HUES6 (cell line): Measurements from ENCODE around the gene AK4.

Experiments
- H3K27ac ChIP-seq: 2 replicates; pipeline ENCODE4 v1.7.0; 2013; ENCODE audit warnings: low read depth, mild to moderate bottlenecking, low read length, inconsistent platforms
- H3K27me3 ChIP-seq: 2 replicates; pipeline ENCODE4 v1.6.1; 2013; ENCODE audit warnings: low read length; ENCODE audit not compliant: control insufficient read depth, insufficient read depth
- H3K36me3 ChIP-seq: 2 replicates; pipeline ENCODE4 v1.6.1; 2013; ENCODE audit warnings: low read length; ENCODE audit not compliant: control insufficient read depth, insufficient read depth
- H3K4me1 ChIP-seq: 2 replicates; pipeline ENCODE4 v1.6.1; 2013; ENCODE audit warnings: low read length; ENCODE audit not compliant: control insufficient read depth, insufficient read depth
- H3K4me3 ChIP-seq: 2 replicates; pipeline ENCODE4 v1.5.1; 2013; ENCODE audit warnings: low read depth, low read length
- H3K9ac ChIP-seq: one replicate; pipeline ENCODE4 v1.6.1; 2013; ENCODE audit warnings: mild to moderate bottlenecking, low read length
- H3K9me3 ChIP-seq: 2 replicates; pipeline ENCODE4 v1.6.1; 2013; ENCODE audit warnings: low read depth, low read length; ENCODE audit not compliant: control insufficient read depth, insufficient read depth

The AK4 gene

DNA sequence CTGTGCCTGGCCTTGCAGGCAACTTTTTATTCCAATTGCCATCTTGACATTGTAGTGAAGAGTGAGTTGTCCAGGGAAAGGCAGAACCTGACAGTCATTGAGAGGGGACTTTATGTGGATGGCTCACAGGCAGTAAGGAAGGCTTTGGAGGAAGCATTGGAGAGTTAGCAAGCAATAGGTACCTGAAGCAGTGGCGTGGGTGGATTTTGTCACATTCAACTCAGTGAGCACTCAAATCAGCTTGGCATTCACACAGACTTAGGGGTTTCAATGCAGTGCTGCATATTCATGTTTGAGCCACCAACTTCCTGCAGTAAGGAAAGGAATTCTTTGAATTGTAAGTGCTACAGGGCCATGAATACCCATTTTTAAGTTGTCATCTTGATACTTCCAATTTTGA is 69.0 kb downstream of the AK4 start:
- no peaks in the 10 kb centered on the region for H3K9me3 ChIP-seq

DNA sequence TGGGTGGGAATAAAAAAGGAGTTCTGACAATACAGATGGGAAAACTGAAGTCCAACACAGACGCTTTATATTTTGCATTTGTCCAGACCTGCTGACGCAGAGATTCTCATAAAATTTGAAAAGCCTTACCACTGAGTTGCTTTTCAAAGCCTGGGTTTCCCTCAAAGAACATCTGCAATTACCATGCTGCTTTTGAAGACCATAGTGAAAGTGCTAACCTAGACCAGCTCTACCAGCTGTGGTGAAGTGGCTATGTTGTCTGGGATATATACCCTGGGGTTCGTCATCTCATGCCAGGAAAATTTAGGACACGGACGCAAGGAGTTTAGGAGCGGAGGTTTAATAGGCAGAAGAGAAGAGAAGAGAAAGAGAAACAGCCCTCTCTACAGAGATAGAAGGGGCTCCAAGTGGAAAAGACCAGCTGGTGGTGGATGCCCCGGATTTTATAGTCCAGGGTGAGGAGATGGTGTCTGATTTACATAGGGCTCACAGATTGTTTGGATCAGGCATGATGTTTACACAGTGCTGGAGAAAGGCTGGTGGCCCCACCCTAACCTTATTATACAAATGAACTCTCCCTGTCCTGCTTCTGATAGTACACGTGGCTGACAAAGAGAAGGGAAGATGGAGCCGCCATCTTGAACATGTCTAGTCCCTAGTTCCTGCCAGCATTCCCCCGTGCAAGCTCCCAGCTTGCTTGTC is 73.8 kb downstream of the AK4 start:
- no peak overlapping the region for H3K4me3 ChIP-seq
- H3K27me3 ChIP-seq = no peaks in the 10 kb centered on the region
- H3K9me3 ChIP-seq = no peaks in the 10 kb centered on the region
- H3K36me3 ChIP-seq = peaks cover 29% of the 10 kb centered on the region
- 0 out of 2 replicates have a peak overlapping the region, but pooled peaks have one; percentile 15 for H3K27ac ChIP-seq
- peaks cover 4% of the 10 kb centered on the region; the same call in 1 of the 2 replicates for H3K4me1 ChIP-seq
- H3K9ac ChIP-seq = no peak overlapping the region

More for the DNA sequence above, 69.0 kb downstream of the AK4 start:
- no peak overlapping the region for H3K9ac ChIP-seq
- H3K27me3 ChIP-seq = no peaks in the 10 kb centered on the region
- H3K36me3 ChIP-seq = peaks cover 12% of the 10 kb centered on the region
- H3K4me3 ChIP-seq = no peak overlapping the region
- H3K4me1 ChIP-seq = peaks cover 6% of the 10 kb centered on the region; the same call in 1 of the 2 replicates
- no peak overlapping the region for H3K27ac ChIP-seq

DNA sequence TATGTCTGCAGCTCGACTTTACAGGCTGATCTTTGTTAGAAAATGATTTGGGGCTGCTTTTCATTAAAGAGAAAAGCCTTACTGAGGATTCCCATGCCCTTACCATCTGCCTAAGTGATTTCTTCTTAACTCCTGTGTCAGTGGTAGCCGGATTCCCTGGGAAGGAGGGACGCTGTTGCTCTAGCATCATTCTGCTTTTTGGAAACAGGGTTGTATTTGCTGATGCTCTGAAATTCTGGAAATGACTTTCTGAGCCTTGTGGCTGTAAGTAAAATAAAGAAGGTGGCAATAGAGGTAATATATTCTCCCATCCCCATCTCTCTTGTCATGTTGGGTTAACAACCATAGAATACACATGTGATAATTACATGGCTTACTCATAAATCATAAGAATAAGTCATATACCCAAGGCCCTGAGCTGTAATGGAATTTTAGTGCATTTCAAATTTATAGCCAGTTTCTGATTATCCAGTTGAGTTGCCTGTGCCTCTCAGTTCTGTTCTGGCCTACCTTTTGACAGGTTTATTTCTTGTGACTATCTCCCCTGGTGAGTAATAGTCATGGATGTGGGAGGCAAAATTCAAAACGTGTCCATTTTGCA is 74.4 kb downstream of the AK4 start:
- Histone ChIP-seq H3K9ac (no peak overlapping the region), H3K36me3 (peaks cover 29% of the 10 kb centered on the region), H3K27ac (no peak overlapping the region), H3K4me1 (no peaks in the 10 kb centered on the region), H3K27me3 (no peaks in the 10 kb centered on the region), H3K4me3 (no peak overlapping the region), H3K9me3 (no peaks in the 10 kb centered on the region)

DNA sequence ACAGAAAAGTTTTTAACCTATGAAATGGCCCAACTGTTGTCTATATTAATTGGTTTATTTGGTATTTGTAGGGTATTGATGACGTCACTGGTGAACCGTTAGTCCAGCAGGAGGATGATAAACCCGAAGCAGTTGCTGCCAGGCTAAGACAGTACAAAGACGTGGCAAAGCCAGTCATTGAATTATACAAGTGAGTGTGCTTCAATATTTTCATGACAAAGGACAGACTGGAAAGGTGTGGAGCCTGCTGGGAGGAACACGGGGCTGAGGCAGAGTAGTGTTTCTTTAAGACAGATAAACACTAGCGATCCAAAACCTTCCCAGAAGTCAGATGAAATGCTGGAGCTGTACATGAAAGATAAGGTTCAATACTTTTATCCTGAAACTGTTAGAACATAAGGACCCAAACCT is 76.7 kb downstream of the AK4 start:
- Histone ChIP-seq H3K4me1 (no peaks in the 10 kb centered on the region), H3K36me3 (peaks cover 29% of the 10 kb centered on the region), H3K9ac (no peak overlapping the region)

DNA sequence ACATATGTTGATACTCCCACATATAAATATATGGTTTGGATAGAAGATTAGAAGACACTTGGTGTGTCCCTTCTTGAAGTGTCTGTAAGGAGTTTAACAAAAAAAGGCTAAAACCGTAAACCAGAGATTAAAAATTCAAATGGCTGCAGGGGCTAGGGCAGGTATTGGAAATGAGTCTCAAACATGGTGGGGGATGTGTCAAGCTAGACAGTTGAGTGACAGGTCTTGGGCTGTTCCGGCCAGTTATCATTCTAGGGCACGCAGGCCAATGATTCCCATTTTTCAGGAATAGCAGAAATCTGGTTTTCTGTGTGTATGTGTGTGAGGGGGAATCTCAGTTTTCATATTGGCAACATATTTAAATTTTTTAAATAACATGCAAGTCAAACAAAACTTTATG is 77.2 kb downstream of the AK4 start:
- Histone ChIP-seq H3K9ac (no peak overlapping the region), H3K36me3 (peaks cover 25% of the 10 kb centered on the region), H3K27ac (no peak overlapping the region), H3K4me3 (no peak overlapping the region), H3K27me3 (no peaks in the 10 kb centered on the region), H3K9me3 (no peaks in the 10 kb centered on the region), H3K4me1 (no peaks in the 10 kb centered on the region)

More for the DNA sequence above, 76.7 kb downstream of the AK4 start:
- no peaks in the 10 kb centered on the region for H3K27me3 ChIP-seq
- H3K27ac ChIP-seq = no peak overlapping the region
- no peak overlapping the region for H3K4me3 ChIP-seq
- H3K9me3 ChIP-seq = no peaks in the 10 kb centered on the region

DNA sequence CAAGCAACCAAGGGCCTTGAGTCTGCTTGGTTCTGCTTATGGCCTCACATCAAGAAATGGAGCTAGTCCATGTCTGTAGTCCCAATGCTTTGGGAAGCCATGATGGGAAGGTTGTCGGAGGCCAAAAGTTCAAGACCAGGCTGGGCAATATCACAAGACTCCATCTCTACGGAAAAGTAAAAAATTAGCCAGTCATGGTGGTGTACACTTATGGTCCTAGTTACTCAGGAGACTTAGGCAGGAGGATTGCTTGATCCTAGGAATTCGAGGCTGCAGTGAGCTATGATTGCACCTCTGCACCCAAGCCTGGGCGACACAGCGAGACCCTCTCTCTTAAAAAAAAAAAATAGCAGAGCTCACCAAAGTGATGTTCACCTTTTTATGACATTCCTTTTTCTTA is 81.2 kb downstream of the AK4 start:
- no peaks in the 10 kb centered on the region for H3K4me1 ChIP-seq
- H3K9ac ChIP-seq = no peak overlapping the region

DNA sequence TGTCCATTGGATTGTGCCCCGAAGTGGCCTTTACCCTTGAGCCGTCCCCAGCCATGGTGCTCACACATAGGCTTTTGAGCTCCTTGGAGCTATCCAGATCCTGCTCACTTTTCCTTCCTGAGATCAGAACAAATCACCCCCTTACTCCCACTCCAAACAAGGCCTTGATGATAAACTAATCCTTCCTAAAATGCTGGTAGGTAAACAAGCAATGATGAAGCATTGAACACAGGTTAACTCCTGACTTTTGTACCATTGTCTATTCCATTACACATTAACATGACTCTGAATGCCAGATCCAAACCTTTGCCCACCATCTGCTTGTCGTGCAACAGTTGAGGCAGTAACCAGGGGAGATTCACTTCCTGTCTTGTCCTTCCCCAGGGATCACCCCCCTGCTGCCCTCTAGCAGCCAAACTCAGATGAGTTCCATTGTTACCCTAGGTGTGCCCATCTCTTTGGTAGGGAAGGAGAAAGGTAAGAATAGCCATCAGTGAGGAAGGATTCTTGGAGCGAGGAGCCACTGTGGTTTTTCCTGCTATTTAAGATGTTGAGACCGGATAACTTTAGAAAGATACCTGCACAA is 81.8 kb downstream of the AK4 start:
- Histone ChIP-seq H3K36me3 (peaks cover 16% of the 10 kb centered on the region), H3K27ac (no peak overlapping the region), H3K9ac (no peak overlapping the region), H3K4me3 (no peak overlapping the region), H3K9me3 (no peaks in the 10 kb centered on the region), H3K4me1 (no peaks in the 10 kb centered on the region), H3K27me3 (no peaks in the 10 kb centered on the region)

More for the DNA sequence above, 81.2 kb downstream of the AK4 start:
- H3K9me3 ChIP-seq = no peaks in the 10 kb centered on the region
- H3K4me3 ChIP-seq = no peak overlapping the region
- H3K27ac ChIP-seq = no peak overlapping the region
- peaks cover 19% of the 10 kb centered on the region for H3K36me3 ChIP-seq
- no peaks in the 10 kb centered on the region for H3K27me3 ChIP-seq

DNA sequence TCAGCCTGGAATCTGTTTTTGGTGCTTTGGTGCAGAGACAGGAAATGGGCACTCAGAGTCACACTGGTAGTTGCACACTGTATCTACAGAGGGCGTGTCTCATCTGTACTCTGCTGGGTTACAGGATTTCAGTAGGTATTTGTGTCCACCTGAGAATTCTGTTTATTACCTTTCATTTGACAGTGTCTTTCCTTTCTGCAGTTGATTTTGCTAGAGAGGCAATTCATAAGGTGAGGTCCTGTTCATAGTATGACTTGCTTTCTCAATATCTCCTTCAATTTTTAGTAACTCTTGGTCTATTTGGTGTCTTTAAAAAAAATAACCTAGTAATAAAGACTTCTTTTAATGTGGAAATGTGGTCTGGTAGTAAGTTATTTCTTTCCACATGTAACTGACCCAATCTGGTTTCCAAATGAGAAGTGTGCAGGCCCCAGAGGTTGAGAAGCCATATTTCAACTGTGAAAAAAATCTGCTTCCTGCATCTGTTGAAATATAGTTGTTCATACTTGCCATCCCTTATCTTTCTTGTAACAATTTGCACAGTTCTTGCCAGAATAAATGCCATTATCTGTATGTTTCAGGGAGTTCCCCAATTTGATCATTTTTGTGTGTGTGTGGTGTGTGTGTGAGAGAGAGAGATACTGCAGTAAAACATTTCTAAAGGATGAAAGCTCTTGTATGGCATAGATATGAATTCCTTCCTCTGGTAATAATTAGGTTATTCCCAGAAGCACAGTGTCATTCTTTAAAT is 82.9 kb downstream of the AK4 start:
- Histone ChIP-seq H3K4me3 (no peak overlapping the region), H3K4me1 (no peaks in the 10 kb centered on the region), H3K9ac (no peak overlapping the region), H3K27ac (no peak overlapping the region), H3K36me3 (peaks cover 6% of the 10 kb centered on the region; the same call in 1 of the 2 replicates), H3K27me3 (no peaks in the 10 kb centered on the region), H3K9me3 (no peaks in the 10 kb centered on the region)

DNA sequence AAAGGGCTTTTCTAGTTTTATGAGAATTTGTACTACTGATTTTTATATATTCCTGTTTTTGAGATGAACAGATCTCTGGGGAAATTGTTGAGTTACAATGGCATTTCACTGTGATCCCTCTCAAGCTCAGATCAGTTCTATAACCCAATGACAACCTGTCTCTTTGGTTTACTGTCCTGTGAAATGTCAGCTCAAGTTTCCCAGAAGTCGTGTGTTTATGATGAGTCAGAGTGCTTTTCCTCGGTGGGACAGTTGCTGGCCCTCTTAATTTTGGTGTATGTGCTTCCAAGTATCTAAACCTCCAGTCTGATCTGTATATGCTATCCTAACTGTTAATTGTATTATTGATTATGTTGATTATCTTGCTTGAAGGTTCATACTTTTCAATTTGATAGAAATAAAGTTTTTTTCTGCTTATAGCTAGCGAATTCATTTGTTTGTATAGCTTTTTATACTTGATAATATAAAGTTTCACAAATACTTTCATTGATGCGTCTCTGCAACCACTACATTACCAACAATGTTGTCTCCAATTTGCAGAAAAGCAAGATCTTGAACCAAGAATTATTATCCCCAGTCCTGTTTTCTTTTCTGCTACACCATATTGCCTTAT is 83.8 kb downstream of the AK4 start:
- Histone ChIP-seq H3K9ac (no peak overlapping the region), H3K9me3 (no peaks in the 10 kb centered on the region), H3K27ac (no peak overlapping the region), H3K36me3 (peaks cover 6% of the 10 kb centered on the region; the same call in 1 of the 2 replicates), H3K4me1 (no peaks in the 10 kb centered on the region), H3K4me3 (no peak overlapping the region), H3K27me3 (no peaks in the 10 kb centered on the region)

DNA sequence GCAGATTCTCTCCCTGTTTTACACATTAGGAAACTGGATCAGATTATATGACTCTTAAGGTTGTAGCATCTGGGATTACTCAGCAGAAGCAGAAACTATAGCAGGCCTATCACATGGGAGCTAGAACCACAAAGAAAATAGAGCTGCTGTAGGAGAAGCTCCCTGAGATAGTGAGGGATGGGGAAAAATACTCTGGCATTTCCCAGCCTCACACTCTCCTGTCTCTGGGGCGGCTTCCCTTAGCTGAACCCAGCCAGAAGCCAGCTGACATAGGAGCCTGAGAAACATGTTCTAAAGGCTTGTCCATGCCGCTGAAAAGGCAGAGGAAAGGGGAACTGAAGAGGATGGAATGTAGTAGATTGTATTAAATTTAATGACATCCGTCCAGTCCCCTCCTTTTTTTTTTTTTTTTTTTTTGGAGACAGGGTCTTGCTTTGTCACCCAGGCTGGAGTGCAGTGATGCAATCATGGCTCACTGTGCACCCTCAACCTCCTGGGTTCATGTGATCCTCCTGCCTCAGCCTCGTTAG is 84.5 kb downstream of the AK4 start:
- peaks cover 6% of the 10 kb centered on the region; the same call in 1 of the 2 replicates for H3K36me3 ChIP-seq
- no peaks in the 10 kb centered on the region for H3K4me1 ChIP-seq
- no peak overlapping the region for H3K27ac ChIP-seq
- no peak overlapping the region for H3K4me3 ChIP-seq
- no peaks in the 10 kb centered on the region for H3K9me3 ChIP-seq
- no peak overlapping the region for H3K9ac ChIP-seq
- H3K27me3 ChIP-seq = no peaks in the 10 kb centered on the region
